Karpas-422 (cell line): Measurements from ENCODE around the gene BRD1. TPM values are rescaled to one million over a fixed set of nuclear protein-coding genes. Genes with fewer than 3 reads are reported as not detected.

Experiments used
- DNase-seq: peaks from one replicate; pipeline ENCODE4 v3.0.0-alpha.2; 2015
- H2AFZ ChIP-seq: fragments of 200-600 bp; sonication (generic); 2 replicates; pipeline ENCODE4 v1.6.1; 2014; ENCODE audit warnings: antibody characterized with exemption, low read length, mixed read lengths
- H3K27ac ChIP-seq: fragments of 200-600 bp; sonication (generic); 2 replicates; pipeline ENCODE4 v1.5.1; 2014; ENCODE audit warnings: mild to moderate bottlenecking, low read length, moderate library complexity
- H3K27me3 ChIP-seq: fragments of 200-600 bp; sonication (generic); 2 replicates; pipeline ENCODE4 v1.6.1; 2014; ENCODE audit warnings: low read length, mixed read lengths
- H3K36me3 ChIP-seq: fragments of 200-600 bp; sonication (generic); 2 replicates; pipeline ENCODE4 v1.6.1; 2014; ENCODE audit warnings: low read length, mixed read lengths; ENCODE audit not compliant: insufficient read depth
- H3K4me1 ChIP-seq: fragments of 200-600 bp; sonication (generic); 2 replicates; pipeline ENCODE4 v1.6.1; 2014; ENCODE audit warnings: mild to moderate bottlenecking, low read length, mixed read lengths
- H3K4me2 ChIP-seq: fragments of 200-600 bp; sonication (generic); 2 replicates; pipeline ENCODE4 v1.6.1; 2014; ENCODE audit warnings: low read length, low read depth, mild to moderate bottlenecking; ENCODE audit not compliant: poor library complexity, severe bottlenecking
- H3K4me3 ChIP-seq: fragments of 200-600 bp; sonication (generic); 2 replicates; pipeline ENCODE4 v1.5.1; 2014; ENCODE audit warnings: mild to moderate bottlenecking, antibody characterized with exemption, low read length, mixed read lengths
- H3K79me2 ChIP-seq: fragments of 200-600 bp; sonication (generic); 2 replicates; pipeline ENCODE4 v1.6.1; 2014; ENCODE audit warnings: mild to moderate bottlenecking, low read length, mixed read lengths
- H3K9ac ChIP-seq: fragments of 200-600 bp; sonication (generic); 2 replicates; pipeline ENCODE4 v1.6.0; 2014; ENCODE audit warnings: low read length
- H3K9me2 ChIP-seq: fragments of 200-600 bp; sonication (generic), shearing (Covaris generic); replicated peaks from 2 replicates; pipeline ENCODE4 v1.6.0; 2014; ENCODE audit warnings: mild to moderate bottlenecking, low read length, moderate library complexity; ENCODE audit not compliant: insufficient read depth
- H3K9me3 ChIP-seq: fragments of 300-700, 200-600 bp; sonication (generic); 2 replicates; pipeline ENCODE4 v1.6.1; 2014; ENCODE audit warnings: low read length, mixed read lengths
- H4K20me1 ChIP-seq: fragments of 200-600 bp; sonication (generic); 2 replicates; pipeline ENCODE4 v1.6.1; 2014; ENCODE audit warnings: mild to moderate bottlenecking, antibody characterized with exemption, low read length, low read depth; ENCODE audit not compliant: insufficient read depth
- total RNA-seq: library from RNA; depleted of rRNA; stranded (reverse); fragments of >200 nt; shearing (Covaris generic); gene quantifications from 2 replicates; pipeline ENCODE4 v1.2.3, GENCODE V29; 2014; ENCODE audit warnings: low replicate concordance

Gene BRD1
- total RNA-seq, 1 experiment from 2014 or later, result 16.0 TPM

- Histone ChIP-seq H3K9me3 (no peaks in the 10 kb centered on the region), H3K27me3 (no peaks in the 10 kb centered on the region)
- no peak for DNase-seq
Observed at GRCh38 chr22:49734882-49735281, 92.8 kb downstream of the BRD1 start.

GRCh38 chr22:49734390-49734789, 93.3 kb downstream of the BRD1 start:
- Histone ChIP-seq H3K4me2 (no peak overlapping the region), H3K9me3 (no peaks in the 10 kb centered on the region), H3K4me1 (no peaks in the 10 kb centered on the region), H3K4me3 (no peak overlapping the region), H2AFZ (no peak overlapping the region), H3K79me2 (no peaks in the 10 kb centered on the region), H3K9ac (no peak overlapping the region), H3K36me3 (no peaks in the 10 kb centered on the region), H3K27me3 (no peaks in the 10 kb centered on the region), H3K9me2 (no peaks in the 10 kb centered on the region), H3K27ac (no peak overlapping the region), H4K20me1 (no peaks in the 10 kb centered on the region)
- no peak for DNase-seq

More at GRCh38 chr22:49734882-49735281, 92.8 kb downstream of the BRD1 start:
- no peak overlapping the region for H2AFZ ChIP-seq
- no peaks in the 10 kb centered on the region for H3K79me2 ChIP-seq
- H4K20me1 ChIP-seq, result no peaks in the 10 kb centered on the region
- no peak overlapping the region for H3K4me2 ChIP-seq
- no peaks in the 10 kb centered on the region for H3K36me3 ChIP-seq
- H3K9ac ChIP-seq, result no peak overlapping the region
- H3K9me2 ChIP-seq, result no peaks in the 10 kb centered on the region
- no peak overlapping the region for H3K4me3 ChIP-seq
- no peak overlapping the region for H3K27ac ChIP-seq
- no peaks in the 10 kb centered on the region for H3K4me1 ChIP-seq

DNA sequence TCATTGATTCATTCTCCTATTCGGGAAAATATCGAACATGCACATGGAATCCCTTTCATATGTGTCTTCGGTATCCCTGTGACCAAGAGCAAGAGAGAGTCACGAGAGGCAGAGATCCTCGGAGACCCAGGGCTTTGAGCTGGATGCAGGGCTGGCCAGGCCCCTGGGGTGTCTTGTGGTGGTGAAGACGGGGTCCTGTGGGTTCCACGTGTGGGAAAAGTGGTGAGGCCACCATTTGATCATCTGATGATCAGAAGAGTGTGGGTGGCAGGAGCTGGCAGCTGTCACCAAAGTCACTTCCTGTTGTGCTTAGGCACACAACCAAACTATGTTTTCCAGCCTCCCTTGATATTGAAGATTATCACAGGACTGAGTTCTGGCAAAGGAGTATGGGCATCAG, 94.0 kb downstream of the BRD1 start:
- no peaks in the 10 kb centered on the region for H3K79me2 ChIP-seq
- no peak overlapping the region for H3K9ac ChIP-seq
- H4K20me1 ChIP-seq, result no peaks in the 10 kb centered on the region
- no peaks in the 10 kb centered on the region for H3K9me3 ChIP-seq
- H3K36me3 ChIP-seq, result no peaks in the 10 kb centered on the region
- no peaks in the 10 kb centered on the region for H3K9me2 ChIP-seq
- no peak overlapping the region for H3K27ac ChIP-seq
- H3K4me1 ChIP-seq, result no peaks in the 10 kb centered on the region
- H2AFZ ChIP-seq, result no peak overlapping the region
- no peak overlapping the region for H3K4me2 ChIP-seq
- H3K27me3 ChIP-seq, result no peaks in the 10 kb centered on the region
- H3K4me3 ChIP-seq, result no peak overlapping the region
- no peak for DNase-seq

DNA sequence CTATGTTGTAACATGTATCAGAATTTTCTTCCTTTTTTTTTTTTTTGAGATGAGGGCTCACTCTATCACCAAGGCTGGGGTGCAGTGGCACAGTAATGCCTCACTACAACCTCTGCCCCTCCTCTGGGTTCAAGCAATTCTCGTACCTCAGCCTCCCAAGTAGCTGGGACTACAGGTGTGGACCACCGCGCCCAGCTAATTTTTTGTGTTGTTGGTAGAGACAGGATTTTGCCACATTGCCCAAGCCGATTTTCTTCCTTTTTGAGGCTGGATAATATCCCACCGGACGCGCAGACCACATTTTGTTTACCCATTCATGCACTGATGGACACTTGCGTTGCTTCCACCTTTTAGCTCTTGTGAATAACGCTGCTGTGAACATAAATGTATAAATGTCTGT, 97.0 kb downstream of the BRD1 start:
- H3K4me3 ChIP-seq, result no peak overlapping the region
- no peaks in the 10 kb centered on the region for H3K4me1 ChIP-seq
- DNase-seq, result no peak
- no peaks in the 10 kb centered on the region for H3K9me2 ChIP-seq
- H4K20me1 ChIP-seq, result no peaks in the 10 kb centered on the region
- H2AFZ ChIP-seq, result no peak overlapping the region
- no peaks in the 10 kb centered on the region for H3K36me3 ChIP-seq
- H3K4me2 ChIP-seq, result no peak overlapping the region
- no peak overlapping the region for H3K9ac ChIP-seq
- no peaks in the 10 kb centered on the region for H3K9me3 ChIP-seq
- no peaks in the 10 kb centered on the region for H3K27me3 ChIP-seq
- H3K79me2 ChIP-seq, result no peaks in the 10 kb centered on the region
- no peak overlapping the region for H3K27ac ChIP-seq

DNA sequence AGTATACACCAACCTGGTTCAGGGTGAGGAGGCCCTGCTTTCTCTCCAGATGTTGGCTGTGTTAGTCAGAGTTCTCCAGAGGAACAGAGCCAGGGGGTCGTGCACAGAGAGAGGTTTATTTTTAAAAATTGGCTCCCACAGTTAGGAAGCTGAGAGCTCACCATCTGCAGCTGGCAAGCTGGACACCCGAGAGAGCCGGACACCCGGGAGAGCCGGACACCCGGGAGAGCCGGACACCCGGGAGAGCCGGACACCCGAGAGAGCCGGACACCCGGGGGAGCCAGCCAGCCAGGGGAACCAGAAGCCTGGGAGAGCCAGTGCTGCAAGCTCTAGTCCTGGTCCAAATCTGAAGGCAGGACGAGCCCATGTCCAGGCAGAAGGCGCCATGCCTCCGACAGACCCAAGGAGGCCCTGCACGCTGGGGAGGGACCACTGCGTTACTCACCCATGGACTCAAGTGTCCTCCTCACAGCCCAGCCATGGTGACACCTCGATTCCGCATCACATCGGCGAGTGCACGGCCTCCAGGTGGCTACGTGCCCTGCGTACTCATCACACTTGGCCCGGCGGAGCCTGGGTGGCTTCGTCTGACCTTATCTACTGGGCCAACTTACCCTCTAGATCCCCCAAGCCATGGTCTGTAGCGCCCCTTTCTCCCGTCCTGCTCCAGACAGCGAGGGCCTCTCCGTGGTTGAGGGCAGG, 99.0 kb downstream of the BRD1 start:
- no peak overlapping the region for H3K4me3 ChIP-seq
- DNase-seq, result no peak

DNA sequence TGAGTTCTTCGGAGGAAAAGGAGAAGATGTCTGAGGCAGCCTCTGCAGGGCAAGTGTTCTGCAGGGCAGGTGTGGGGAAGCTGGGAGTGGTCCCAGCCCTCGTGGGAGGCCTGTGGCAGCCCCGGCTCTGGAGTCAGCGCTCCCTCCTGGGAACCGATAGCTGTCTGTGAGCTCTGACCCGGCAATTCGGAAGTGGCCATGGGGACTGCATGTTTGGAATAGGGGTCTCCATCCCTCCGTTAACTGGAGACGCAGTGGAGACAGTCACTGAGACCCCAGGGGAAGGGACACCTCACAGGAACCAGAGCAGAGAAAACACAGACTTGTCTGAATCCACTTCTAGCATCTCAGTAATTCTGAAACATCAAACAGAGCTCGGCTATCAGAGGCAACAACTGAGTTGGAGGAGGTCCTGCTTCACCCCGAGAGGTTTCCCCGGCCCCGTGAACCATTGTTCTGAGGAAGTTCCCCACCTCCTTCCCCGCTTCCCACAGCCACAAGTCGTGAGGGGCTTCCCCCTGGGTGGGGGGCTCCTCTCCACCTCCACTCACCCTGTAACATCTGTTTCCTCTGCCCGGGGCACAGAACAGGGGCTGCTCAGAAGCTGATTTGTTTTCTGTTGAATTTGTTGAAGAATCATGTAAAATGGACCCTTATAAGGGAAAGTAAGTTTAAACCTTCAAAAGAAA, 99.6 kb downstream of the BRD1 start:
- Histone ChIP-seq H3K36me3 (no peaks in the 10 kb centered on the region), H4K20me1 (no peaks in the 10 kb centered on the region), H3K4me1 (no peaks in the 10 kb centered on the region), H3K9me2 (no peaks in the 10 kb centered on the region), H3K9me3 (no peaks in the 10 kb centered on the region), H3K27me3 (no peaks in the 10 kb centered on the region), H3K4me2 (no peak overlapping the region), H3K79me2 (no peaks in the 10 kb centered on the region), H3K4me3 (no peak overlapping the region), H3K27ac (no peak overlapping the region), H3K9ac (no peak overlapping the region), H2AFZ (no peak overlapping the region)
- DNase-seq, result no peak

More for the DNA sequence above, 99.0 kb downstream of the BRD1 start:
- no peak overlapping the region for H3K27ac ChIP-seq
- no peaks in the 10 kb centered on the region for H4K20me1 ChIP-seq
- no peak overlapping the region for H3K4me2 ChIP-seq
- no peaks in the 10 kb centered on the region for H3K4me1 ChIP-seq
- H3K9ac ChIP-seq, result no peak overlapping the region
- no peaks in the 10 kb centered on the region for H3K79me2 ChIP-seq
- no peaks in the 10 kb centered on the region for H3K36me3 ChIP-seq
- H3K27me3 ChIP-seq, result no peaks in the 10 kb centered on the region
- H3K9me2 ChIP-seq, result no peaks in the 10 kb centered on the region
- no peak overlapping the region for H2AFZ ChIP-seq
- no peaks in the 10 kb centered on the region for H3K9me3 ChIP-seq

DNA sequence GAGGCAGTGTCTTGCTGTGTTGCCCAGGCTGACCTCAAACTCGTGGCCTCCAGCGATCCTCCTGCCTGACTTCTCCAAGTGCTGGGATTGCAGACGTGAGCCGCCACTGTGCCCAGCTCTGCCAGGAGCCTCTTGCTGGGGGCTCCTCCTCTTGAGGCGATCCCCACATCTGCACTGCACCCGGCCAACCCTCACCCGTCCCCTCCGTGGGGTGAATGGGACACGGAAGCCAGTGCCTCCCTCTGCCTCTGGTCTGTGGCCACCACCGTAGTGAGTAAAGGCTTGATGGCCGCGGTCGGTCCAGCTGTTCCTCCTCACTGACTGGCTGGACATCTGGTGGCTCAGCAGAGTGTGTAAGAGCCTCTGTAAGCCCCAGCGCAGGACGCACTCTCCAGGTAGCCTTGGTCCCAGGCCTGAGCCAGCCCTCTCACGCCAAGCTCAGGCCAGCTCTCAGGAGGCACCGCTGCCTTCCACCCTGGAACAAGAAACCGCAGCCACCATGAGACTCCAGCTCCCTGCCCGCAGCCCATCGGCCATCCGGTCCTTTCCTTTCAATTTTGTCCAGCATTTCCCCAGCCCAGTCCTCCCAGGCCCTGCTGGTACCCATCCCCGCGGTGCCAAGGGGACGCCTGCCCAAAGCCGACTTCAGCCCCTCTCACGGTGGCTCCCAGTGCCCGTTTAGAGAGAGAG, 100.3 kb downstream of the BRD1 start:
- Histone ChIP-seq H3K79me2 (no peaks in the 10 kb centered on the region), H3K9me3 (no peaks in the 10 kb centered on the region), H3K27me3 (no peaks in the 10 kb centered on the region), H3K4me3 (no peak overlapping the region), H3K9me2 (no peaks in the 10 kb centered on the region), H2AFZ (no peak overlapping the region), H3K4me2 (no peak overlapping the region), H3K4me1 (no peaks in the 10 kb centered on the region), H3K9ac (no peak overlapping the region), H3K27ac (no peak overlapping the region), H4K20me1 (no peaks in the 10 kb centered on the region), H3K36me3 (no peaks in the 10 kb centered on the region)
- DNase-seq, result no peak

GRCh38 chr22:49726701-49727101, 101.0 kb downstream of the BRD1 start:
- Histone ChIP-seq H3K4me2 (no peak overlapping the region), H3K9me2 (no peaks in the 10 kb centered on the region), H3K27me3 (no peaks in the 10 kb centered on the region), H4K20me1 (no peaks in the 10 kb centered on the region), H3K4me3 (no peak overlapping the region), H3K9ac (no peak overlapping the region), H2AFZ (no peak overlapping the region), H3K36me3 (no peaks in the 10 kb centered on the region), H3K79me2 (no peaks in the 10 kb centered on the region), H3K27ac (no peak overlapping the region), H3K4me1 (no peaks in the 10 kb centered on the region), H3K9me3 (no peaks in the 10 kb centered on the region)
- no peak for DNase-seq
